Epithelial cell of esophagus (primary cell): ENCODE measurements around the gene ATXN10.
A peak's percentile ranks its signal among the peaks of the same experiment; 100 is the strongest.

ENCODE experiments used
- DNase-seq: peaks from one replicate; pipeline ENCODE4 v3.0.0; 2010; ENCODE audit warnings: low read depth
- H3K4me3 ChIP-seq: 2 replicates; pipeline ENCODE4 v1.5.1; 2011; ENCODE audit warnings: mild to moderate bottlenecking, low read length, control low read depth
- TF ChIP-seq, protein P1 (sequence below): IDR thresholded peaks from 2 replicates; pipeline ENCODE4 v1.5.1; 2011; ENCODE audit warnings: low read depth, mild to moderate bottlenecking, low read length, control low read depth, inconsistent platforms; ENCODE audit not compliant: insufficient read depth; ENCODE audit errors: missing control alignments

Gene ATXN10

GRCh38 chr22:45836418-45837169 is 165.0 kb downstream of the ATXN10 start:
- H3K4me3 ChIP-seq: no peak overlapping the region
- DNase-seq: no peak
- TF ChIP-seq, protein P1, sequence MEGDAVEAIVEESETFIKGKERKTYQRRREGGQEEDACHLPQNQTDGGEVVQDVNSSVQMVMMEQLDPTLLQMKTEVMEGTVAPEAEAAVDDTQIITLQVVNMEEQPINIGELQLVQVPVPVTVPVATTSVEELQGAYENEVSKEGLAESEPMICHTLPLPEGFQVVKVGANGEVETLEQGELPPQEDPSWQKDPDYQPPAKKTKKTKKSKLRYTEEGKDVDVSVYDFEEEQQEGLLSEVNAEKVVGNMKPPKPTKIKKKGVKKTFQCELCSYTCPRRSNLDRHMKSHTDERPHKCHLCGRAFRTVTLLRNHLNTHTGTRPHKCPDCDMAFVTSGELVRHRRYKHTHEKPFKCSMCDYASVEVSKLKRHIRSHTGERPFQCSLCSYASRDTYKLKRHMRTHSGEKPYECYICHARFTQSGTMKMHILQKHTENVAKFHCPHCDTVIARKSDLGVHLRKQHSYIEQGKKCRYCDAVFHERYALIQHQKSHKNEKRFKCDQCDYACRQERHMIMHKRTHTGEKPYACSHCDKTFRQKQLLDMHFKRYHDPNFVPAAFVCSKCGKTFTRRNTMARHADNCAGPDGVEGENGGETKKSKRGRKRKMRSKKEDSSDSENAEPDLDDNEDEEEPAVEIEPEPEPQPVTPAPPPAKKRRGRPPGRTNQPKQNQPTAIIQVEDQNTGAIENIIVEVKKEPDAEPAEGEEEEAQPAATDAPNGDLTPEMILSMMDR: no peak

DNA sequence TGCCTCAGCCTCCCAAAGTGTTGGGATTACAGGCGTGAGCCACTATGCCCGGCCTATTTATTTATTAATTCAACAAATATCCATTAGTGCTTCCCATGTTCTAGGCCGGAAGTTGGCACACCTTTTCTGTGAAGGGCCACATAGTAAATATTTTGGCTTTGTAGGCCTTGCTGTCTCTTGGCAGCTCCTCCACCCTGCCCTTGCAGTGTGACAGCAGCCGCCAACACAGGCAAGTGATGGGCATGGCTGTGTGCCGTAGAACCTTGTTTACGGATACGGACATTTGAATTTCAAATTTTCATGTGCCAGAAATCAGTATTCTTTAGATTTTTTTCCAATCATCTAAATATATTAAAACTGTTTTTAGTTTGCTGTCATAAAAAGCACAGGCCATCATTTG is 165.9 kb downstream of the ATXN10 start:
- TF ChIP-seq, protein P1: no peak
- no peak for DNase-seq
- no peak overlapping the region for H3K4me3 ChIP-seq

DNA sequence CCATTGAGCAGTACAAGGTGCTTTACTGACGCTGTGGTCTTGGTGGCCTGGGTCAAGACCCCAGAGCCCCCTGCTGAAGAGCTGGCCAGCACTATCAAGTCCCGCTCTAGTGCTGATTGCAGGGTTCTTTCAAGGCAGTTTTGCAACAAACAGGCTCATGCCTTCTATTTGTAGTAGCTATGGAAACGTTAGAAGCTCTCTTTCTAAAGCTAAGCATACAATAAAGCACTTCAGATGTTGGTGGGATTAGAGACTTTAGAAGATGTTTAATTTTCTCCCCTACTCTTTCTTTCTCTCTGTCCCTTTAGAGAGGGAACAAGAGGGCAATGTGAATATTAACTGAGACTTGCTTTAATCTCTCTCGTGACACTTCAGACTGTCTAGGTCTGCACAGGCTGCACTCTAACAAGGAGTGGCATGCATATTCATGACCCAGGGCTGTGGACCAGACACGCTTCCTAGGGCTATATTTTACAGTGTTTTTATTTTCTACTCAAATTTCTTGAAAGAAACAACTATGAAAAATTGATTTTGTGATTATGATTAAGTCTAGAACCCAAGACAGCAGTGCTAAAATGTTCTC is 166.8 kb downstream of the ATXN10 start:
- H3K4me3 ChIP-seq: no peak overlapping the region
- TF ChIP-seq, protein P1: no peak
- DNase-seq: no peak

GRCh38 chr22:45840483-45840882 is 168.8 kb downstream of the ATXN10 start:
- H3K4me3 ChIP-seq: no peak overlapping the region
- TF ChIP-seq, protein P1: no peak
- DNase-seq: no peak

GRCh38 chr22:45842291-45842991 is 170.8 kb downstream of the ATXN10 start:
- no peak overlapping the region for H3K4me3 ChIP-seq
- TF ChIP-seq, protein P1: no peak
- peak; percentile 44 for DNase-seq

DNA sequence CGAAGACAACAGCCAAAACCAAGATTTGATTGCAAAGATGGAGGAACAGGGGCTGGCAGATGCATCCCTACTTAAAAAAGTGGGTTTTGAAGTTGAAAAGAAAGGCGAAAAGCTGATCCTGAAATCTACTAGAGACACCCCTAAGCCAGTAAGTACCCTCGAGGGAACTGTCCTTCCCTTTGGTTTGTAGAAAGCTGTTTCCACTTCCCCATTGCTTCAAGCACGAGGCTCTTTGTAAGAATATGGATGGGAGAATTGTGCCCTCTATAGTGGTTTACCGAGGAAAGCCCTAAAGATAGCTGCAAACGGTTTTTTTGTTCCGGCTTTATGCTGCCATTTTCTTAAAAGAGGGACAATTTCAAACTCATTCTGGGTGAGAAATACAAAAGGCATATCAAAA is 171.4 kb downstream of the ATXN10 start:
- DNase-seq: no peak
- TF ChIP-seq, protein P1: no peak
- H3K4me3 ChIP-seq: no peak overlapping the region
